ENCODE results near the gene CREM. TPM values are rescaled to one million over a fixed set of nuclear protein-coding genes. Genes with fewer than 3 reads are reported as not detected.

CREM gene
- total and polyA plus RNA-seq, 10 of the 15 experiments (the other 5 are each of a cell fraction or from before 2014, with no cell fraction given) = 51.3 to 115 (median 70.6) TPM

DNA sequence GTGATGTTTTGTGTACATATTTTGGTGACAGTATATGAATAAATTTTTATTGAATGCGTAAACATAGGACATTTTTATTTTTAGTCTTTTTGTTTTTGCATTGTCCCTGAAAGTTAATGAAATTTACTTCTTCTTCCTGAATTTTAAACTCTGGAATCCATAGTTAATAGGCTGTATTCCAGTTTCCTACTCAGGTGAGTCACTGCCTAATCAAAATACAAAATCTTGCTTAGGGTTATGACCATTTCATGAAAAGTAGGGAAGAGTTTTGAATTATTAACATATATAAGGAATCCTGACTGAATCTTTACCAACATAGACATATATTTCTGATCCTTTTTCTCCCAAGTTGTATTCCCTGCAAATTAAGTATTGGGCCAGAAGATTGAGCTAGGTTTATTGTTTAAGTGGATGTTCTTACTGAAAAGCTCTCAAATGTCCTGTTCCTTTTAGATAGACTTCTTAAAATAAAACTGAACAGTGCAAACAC lies 2.6 kb downstream of the CREM start (continued):
- TF ChIP-seq, protein P1, sequence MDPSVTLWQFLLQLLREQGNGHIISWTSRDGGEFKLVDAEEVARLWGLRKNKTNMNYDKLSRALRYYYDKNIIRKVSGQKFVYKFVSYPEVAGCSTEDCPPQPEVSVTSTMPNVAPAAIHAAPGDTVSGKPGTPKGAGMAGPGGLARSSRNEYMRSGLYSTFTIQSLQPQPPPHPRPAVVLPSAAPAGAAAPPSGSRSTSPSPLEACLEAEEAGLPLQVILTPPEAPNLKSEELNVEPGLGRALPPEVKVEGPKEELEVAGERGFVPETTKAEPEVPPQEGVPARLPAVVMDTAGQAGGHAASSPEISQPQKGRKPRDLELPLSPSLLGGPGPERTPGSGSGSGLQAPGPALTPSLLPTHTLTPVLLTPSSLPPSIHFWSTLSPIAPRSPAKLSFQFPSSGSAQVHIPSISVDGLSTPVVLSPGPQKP (IDR thresholded peaks at IDR 0.05; ENCODE audit: low read depth, low read length) = no peak
- TF ChIP-seq ZZZ3 (IDR thresholded peaks at IDR 0.05; ENCODE audit: control insufficient read depth, insufficient read length, low read depth) (no peak), FOXM1 (IDR thresholded peaks at IDR 0.05; ENCODE audit: low read depth, low read length) (no peak)

DNA sequence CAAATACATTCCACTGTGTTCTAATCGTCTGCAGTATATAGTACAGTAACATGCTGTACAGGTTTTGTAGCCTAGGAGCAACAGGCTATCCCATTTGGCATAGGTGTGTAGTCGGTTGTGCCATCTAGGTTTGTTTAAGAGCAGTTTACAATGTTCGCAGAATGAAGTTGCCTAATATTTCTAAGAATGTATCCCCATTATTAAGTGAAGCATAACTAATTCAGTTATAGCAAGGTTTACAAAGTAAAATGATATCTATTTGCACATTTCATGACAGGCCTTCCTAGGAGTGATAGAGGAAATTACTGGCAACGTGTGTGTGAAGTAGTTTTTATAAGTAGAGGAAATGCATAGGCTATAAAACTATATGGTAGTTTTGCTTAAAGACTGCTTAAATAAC lies 4.0 kb downstream of the CREM start:
- Histone ChIP-seq H3K4me1 (ENCODE audit: control insufficient read depth, insufficient read depth, low read length) (peaks cover 22% of the 10 kb centered on the region), H3K9ac (ENCODE audit: control insufficient read depth, insufficient read depth, low read length) (peak overlapping the region; percentile 100), H3K4me3 (peak overlapping the region; percentile 56), H2AFZ (ENCODE audit: control insufficient read depth, low read depth, low read length) (no peak overlapping the region), H4K20me1 (ENCODE audit: control insufficient read depth, insufficient read depth) (no peaks in the 10 kb centered on the region), H3K27ac (ENCODE audit: control insufficient read depth, insufficient read depth) (peak overlapping the region; percentile 99), H3K79me2 (ENCODE audit: control insufficient read depth, insufficient read depth, low read length) (peaks cover 77% of the 10 kb centered on the region), H3K36me3 (ENCODE audit: control insufficient read depth in 2 of 2, insufficient read depth in 2 of 2, low read length in 1 of 2) (no peaks in the 10 kb centered on the region), H3K27me3 (replicated peaks in 1 of 2; ENCODE audit: control insufficient read depth in 2 of 2, insufficient read depth in 2 of 2, low read length in 1 of 2) (no peaks in the 10 kb centered on the region), H3K9me3 (replicated peaks; ENCODE audit: control insufficient read depth, insufficient read depth, low read length) (no peaks in the 10 kb centered on the region), H3K4me2 (ENCODE audit: control insufficient read depth, insufficient read depth) (peak overlapping the region; percentile 58)
- CTCF ChIA-PET = interaction anchor here (4.1 to 14.2 kb wide), 2 partner anchors 18 to 66 kb away, joined by 39 to 185 read pairs; no protein-coding TSS in a partner anchor
- SMC1A ChIA-PET (ENCODE audit: uncharacterized antibody, unreplicated experiment) = interaction anchor here (1.1 to 5.7 kb wide), 5 partner anchors 19 to 90 kb away, joined by 3 to 50 read pairs (median 3); partner anchors contain the start of gene CUL2
- intact Hi-C loops (cut with micrococcal nuclease; ENCODE audit: unreplicated experiment) = no loop called here
- POLR2A ChIA-PET = interaction anchor here (0.5 to 1.5 kb wide), 3 partner anchors 19 to 55 kb away, joined by 4 to 5 read pairs (median 4); no protein-coding TSS in a partner anchor
- 0 out of 3 replicates have a peak, but pooled peaks have one; percentile 1 for ATAC-seq
- no TSS peak for BruUV-seq (replicated peaks)
- 44% methylated on average over 4 of the region's 4 CpGs for WGBS (ENCODE audit: insufficient coverage, insufficient replicate concordance, low lambda C conversion rate, missing lambda C conversion rate)
- no peak for DNase-seq (ENCODE audit: low read depth, low spot score)
- in situ Hi-C loops (cut with MboI) = no loop called here
- FAIRE-seq = no peak
- TF ChIP-seq, protein P2, sequence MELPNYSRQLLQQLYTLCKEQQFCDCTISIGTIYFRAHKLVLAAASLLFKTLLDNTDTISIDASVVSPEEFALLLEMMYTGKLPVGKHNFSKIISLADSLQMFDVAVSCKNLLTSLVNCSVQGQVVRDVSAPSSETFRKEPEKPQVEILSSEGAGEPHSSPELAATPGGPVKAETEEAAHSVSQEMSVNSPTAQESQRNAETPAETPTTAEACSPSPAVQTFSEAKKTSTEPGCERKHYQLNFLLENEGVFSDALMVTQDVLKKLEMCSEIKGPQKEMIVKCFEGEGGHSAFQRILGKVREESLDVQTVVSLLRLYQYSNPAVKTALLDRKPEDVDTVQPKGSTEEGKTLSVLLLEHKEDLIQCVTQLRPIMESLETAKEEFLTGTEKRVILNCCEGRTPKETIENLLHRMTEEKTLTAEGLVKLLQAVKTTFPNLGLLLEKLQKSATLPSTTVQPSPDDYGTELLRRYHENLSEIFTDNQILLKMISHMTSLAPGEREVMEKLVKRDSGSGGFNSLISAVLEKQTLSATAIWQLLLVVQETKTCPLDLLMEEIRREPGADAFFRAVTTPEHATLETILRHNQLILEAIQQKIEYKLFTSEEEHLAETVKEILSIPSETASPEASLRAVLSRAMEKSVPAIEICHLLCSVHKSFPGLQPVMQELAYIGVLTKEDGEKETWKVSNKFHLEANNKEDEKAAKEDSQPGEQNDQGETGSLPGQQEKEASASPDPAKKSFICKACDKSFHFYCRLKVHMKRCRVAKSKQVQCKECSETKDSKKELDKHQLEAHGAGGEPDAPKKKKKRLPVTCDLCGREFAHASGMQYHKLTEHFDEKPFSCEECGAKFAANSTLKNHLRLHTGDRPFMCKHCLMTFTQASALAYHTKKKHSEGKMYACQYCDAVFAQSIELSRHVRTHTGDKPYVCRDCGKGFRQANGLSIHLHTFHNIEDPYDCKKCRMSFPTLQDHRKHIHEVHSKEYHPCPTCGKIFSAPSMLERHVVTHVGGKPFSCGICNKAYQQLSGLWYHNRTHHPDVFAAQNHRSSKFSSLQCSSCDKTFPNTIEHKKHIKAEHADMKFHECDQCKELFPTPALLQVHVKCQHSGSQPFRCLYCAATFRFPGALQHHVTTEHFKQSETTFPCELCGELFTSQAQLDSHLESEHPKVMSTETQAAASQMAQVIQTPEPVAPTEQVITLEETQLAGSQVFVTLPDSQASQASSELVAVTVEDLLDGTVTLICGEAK (IDR thresholded peaks at IDR 0.05; ENCODE audit: borderline replicate concordance) = no peak
- TF ChIP-seq RFX5 (IDR thresholded peaks at IDR 0.05; ENCODE audit: low read depth, low read length) = no peak
- TF ChIP-seq HDGF (IDR thresholded peaks at IDR 0.05) = no peak
- TF ChIP-seq ZNF274 (IDR thresholded peaks at IDR 0.05; ENCODE audit: insufficient read depth, insufficient read length) = no peak
- no peak for TF ChIP-seq SMC3 (IDR thresholded peaks at IDR 0.05; ENCODE audit: borderline replicate concordance, low read length)
- no peak for TF ChIP-seq HDAC2 (IDR thresholded peaks at IDR 0.05)
- TF ChIP-seq BRCA1 (IDR thresholded peaks at IDR 0.05; ENCODE audit: low read depth, low read length) = no peak
- TF ChIP-seq, protein P3, sequence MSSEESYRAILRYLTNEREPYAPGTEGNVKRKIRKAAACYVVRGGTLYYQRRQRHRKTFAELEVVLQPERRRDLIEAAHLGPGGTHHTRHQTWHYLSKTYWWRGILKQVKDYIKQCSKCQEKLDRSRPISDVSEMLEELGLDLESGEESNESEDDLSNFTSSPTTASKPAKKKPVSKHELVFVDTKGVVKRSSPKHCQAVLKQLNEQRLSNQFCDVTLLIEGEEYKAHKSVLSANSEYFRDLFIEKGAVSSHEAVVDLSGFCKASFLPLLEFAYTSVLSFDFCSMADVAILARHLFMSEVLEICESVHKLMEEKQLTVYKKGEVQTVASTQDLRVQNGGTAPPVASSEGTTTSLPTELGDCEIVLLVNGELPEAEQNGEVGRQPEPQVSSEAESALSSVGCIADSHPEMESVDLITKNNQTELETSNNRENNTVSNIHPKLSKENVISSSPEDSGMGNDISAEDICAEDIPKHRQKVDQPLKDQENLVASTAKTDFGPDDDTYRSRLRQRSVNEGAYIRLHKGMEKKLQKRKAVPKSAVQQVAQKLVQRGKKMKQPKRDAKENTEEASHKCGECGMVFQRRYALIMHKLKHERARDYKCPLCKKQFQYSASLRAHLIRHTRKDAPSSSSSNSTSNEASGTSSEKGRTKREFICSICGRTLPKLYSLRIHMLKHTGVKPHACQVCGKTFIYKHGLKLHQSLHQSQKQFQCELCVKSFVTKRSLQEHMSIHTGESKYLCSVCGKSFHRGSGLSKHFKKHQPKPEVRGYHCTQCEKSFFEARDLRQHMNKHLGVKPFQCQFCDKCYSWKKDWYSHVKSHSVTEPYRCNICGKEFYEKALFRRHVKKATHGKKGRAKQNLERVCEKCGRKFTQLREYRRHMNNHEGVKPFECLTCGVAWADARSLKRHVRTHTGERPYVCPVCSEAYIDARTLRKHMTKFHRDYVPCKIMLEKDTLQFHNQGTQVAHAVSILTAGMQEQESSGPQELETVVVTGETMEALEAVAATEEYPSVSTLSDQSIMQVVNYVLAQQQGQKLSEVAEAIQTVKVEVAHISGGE (CRISPR knock-in tag; IDR thresholded peaks at IDR 0.05) = no peak
- TF ChIP-seq CREM (IDR thresholded peaks at IDR 0.05; ENCODE audit: low read depth) = no peak
- no peak for TF ChIP-seq NR2C1 (IDR thresholded peaks at IDR 0.05)
- RAD21 ChIA-PET (ENCODE audit: unreplicated experiment) = interaction anchor here (1.0 to 12.2 kb wide), 5 partner anchors 18 to 87 kb away, joined by 5 to 201 read pairs (median 16); no protein-coding TSS in a partner anchor

All from GM12878 (cell line).